ENCODE measurements around the gene NARS2.

The NARS2 gene

DNA sequence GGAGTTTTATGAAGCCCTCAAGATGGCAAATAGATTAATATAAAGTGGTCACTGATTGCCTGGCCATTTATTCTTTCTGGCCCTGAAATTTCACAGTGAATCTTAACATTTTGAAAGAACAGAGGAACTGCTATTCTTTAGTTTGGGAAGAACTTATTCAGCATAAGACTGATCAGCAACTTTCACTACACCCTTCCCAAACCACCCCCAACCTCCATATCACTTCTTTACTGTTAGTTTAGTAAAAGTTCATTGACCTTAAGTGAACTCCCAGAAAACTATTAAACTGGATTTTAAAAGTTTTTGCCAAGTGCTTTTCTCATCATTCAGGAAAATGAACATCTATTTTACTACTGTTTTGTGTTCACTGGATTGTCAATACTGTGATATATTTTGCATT, 77.4 kb downstream of the NARS2 start:
- no peak overlapping the region for H3K4me3 ChIP-seq (ENCODE audit: control insufficient read depth, low read depth, low read length)
- TF ChIP-seq, protein P1, sequence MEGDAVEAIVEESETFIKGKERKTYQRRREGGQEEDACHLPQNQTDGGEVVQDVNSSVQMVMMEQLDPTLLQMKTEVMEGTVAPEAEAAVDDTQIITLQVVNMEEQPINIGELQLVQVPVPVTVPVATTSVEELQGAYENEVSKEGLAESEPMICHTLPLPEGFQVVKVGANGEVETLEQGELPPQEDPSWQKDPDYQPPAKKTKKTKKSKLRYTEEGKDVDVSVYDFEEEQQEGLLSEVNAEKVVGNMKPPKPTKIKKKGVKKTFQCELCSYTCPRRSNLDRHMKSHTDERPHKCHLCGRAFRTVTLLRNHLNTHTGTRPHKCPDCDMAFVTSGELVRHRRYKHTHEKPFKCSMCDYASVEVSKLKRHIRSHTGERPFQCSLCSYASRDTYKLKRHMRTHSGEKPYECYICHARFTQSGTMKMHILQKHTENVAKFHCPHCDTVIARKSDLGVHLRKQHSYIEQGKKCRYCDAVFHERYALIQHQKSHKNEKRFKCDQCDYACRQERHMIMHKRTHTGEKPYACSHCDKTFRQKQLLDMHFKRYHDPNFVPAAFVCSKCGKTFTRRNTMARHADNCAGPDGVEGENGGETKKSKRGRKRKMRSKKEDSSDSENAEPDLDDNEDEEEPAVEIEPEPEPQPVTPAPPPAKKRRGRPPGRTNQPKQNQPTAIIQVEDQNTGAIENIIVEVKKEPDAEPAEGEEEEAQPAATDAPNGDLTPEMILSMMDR (conservative IDR thresholded peaks at IDR 0.05; ENCODE audit: control insufficient read depth, insufficient read depth, low read depth, low read length): no peak
- no peak for DNase-seq (ENCODE audit: low read depth)

DNA sequence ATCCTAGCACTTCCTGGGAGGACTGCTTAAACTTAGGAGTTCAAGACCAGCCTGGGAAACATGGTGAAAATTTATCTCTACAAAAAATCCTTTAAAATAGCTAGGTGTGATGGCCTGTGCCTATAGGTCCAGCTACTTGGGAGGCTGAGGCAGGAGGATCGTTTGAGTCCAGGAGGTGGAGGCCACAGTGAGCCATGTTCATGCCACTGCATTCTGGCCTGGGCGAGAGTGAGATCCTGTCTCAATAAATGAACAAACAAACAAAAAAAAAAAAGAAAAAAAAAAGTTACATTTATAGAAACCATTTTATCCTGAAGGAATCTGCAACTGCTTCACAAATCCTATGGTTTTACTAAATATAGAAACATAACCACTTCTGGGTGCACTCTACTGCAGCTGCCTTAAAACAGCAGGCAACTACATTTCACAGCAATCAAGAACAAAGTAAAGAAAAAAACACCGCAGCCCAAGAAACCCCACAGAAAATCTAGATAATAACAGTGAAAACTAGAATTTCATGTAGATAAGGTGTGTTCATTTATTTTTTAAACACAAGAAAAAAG, 81.2 kb downstream of the NARS2 start:
- no peak for DNase-seq (ENCODE audit: low read depth)
- H3K4me3 ChIP-seq (ENCODE audit: control insufficient read depth, low read depth, low read length): no peak overlapping the region
- TF ChIP-seq, protein P1 (conservative IDR thresholded peaks at IDR 0.05; ENCODE audit: control insufficient read depth, insufficient read depth, low read depth, low read length): no peak

- H3K4me3 ChIP-seq (ENCODE audit: control insufficient read depth, low read depth, low read length): no peak overlapping the region
- no peak for DNase-seq (ENCODE audit: low read depth)
These were observed 81.7 kb downstream of the NARS2 start for GRCh38 chr11:78492973-78493372.

DNA sequence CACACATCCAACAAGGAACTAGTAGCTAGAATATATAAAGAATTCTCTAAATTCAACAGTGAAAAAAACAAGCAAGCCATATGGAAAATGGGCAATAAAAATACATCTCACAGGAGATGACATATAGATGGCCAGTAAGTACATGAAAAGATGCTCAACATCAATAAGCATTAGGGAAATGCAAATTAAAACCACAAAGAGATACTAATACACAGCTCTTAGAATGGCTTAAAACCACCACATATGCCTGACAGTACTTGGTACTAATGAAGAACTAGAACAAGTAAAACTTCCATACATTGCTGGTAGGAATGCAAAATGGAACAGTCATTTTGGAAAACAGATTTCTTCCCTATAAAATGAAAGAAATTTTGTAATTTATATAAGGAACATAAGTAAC, 85.5 kb downstream of the NARS2 start:
- H3K4me3 ChIP-seq (ENCODE audit: control insufficient read depth, low read depth, low read length): no peak overlapping the region
- TF ChIP-seq, protein P1 (conservative IDR thresholded peaks at IDR 0.05; ENCODE audit: control insufficient read depth, insufficient read depth, low read depth, low read length): no peak
- DNase-seq (ENCODE audit: low read depth): no peak

More at GRCh38 chr11:78492973-78493372, 81.7 kb downstream of the NARS2 start:
- TF ChIP-seq, protein P1 (conservative IDR thresholded peaks at IDR 0.05; ENCODE audit: control insufficient read depth, insufficient read depth, low read depth, low read length): no peak

- no peak overlapping the region for H3K4me3 ChIP-seq (ENCODE audit: control insufficient read depth, low read depth, low read length)
- no peak for DNase-seq (ENCODE audit: low read depth)
- TF ChIP-seq, protein P1 (conservative IDR thresholded peaks at IDR 0.05; ENCODE audit: control insufficient read depth, insufficient read depth, low read depth, low read length): no peak
These were observed 96.1 kb downstream of the NARS2 start for GRCh38 chr11:78478536-78478935.

DNA sequence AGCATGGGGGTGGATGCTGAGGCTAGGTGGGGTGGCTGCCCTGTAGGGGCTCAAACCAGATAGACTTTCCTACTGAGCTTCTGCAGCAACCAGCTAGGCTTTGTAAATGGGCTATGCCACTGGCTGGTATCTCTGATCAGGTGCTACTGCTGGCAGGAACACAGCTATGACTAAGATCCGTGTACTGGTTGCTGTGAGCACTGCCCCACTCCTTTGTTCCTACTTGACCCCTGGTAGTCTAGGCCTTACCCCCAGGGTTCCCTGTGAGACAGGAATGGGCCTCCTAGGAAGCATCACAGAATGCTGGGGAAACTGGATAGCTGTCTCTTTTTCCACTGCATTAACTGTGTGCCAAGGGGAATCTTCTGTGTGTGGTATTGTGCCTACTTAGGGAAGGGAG, 98.6 kb downstream of the NARS2 start:
- no peak overlapping the region for H3K4me3 ChIP-seq (ENCODE audit: control insufficient read depth, low read depth, low read length)
- TF ChIP-seq, protein P1 (conservative IDR thresholded peaks at IDR 0.05; ENCODE audit: control insufficient read depth, insufficient read depth, low read depth, low read length): no peak
- peak; percentile 5 for DNase-seq (ENCODE audit: low read depth)

- no peak for DNase-seq (ENCODE audit: low read depth)
- H3K4me3 ChIP-seq (ENCODE audit: control insufficient read depth, low read depth, low read length): no peak overlapping the region
- TF ChIP-seq, protein P1 (conservative IDR thresholded peaks at IDR 0.05; ENCODE audit: control insufficient read depth, insufficient read depth, low read depth, low read length): no peak
These were observed 100.2 kb downstream of the NARS2 start for GRCh38 chr11:78474451-78474850.

All from fibroblast of mammary gland (primary cell).